CD14-positive monocyte (primary cell): ENCODE data around the gene SLC39A9. TPM values are rescaled to one million over a fixed set of nuclear protein-coding genes. Genes with fewer than 3 reads are reported as not detected.
A peak's percentile ranks its signal among the peaks of the same experiment; 100 is the strongest.

Experiments
- DNase-seq, 3 donors: peaks; one replicate each; pipeline ENCODE4 v3.0.0-alpha.2; 2011 to 2022
- H2AFZ ChIP-seq: 2 replicates; pipeline ENCODE4 v1.6.0; 2012; ENCODE audit warnings: mild to moderate bottlenecking, low read depth, low read length, inconsistent platforms; ENCODE audit not compliant: insufficient read depth, poor library complexity, severe bottlenecking
- H3K27ac ChIP-seq, 2 donors: 1 replicate in 1 of 2; 2 replicates in 1 of 2; pipeline ENCODE4 v1.5.1; 2012 to 2013; ENCODE audit warnings: low read length in 2 of 2, control low read depth in 1 of 2, inconsistent platforms in 1 of 2, low read depth in 1 of 2, mild to moderate bottlenecking in 1 of 2
- H3K27me3 ChIP-seq, 2 donors: one replicate each; pipeline versions ENCODE4 v1.6.0 to v1.6.1; 2011 to 2013; ENCODE audit warnings: low read length in 2 of 2; ENCODE audit not compliant: control insufficient read depth in 2 of 2, insufficient read depth in 2 of 2
- H3K36me3 ChIP-seq, 2 donors: replicated peaks in 1 of 2; 1 replicate in 1 of 2; 2 replicates in 1 of 2; pipeline versions ENCODE4 v1.5.1 to v1.6.1; 2012 to 2013; ENCODE audit warnings: low read length in 2 of 2, control low read depth in 1 of 2, inconsistent platforms in 1 of 2, mild to moderate bottlenecking in 1 of 2; ENCODE audit not compliant: insufficient read depth in 2 of 2, control insufficient read depth in 1 of 2
- H3K4me1 ChIP-seq, 2 donors: 1 replicate in 1 of 2; 2 replicates in 1 of 2; pipeline versions ENCODE4 v1.5.1 to v1.6.1; 2012 to 2013; ENCODE audit warnings: low read length in 2 of 2, control low read depth in 1 of 2, inconsistent platforms in 1 of 2, mild to moderate bottlenecking in 1 of 2, moderate library complexity in 1 of 2; ENCODE audit not compliant: insufficient read depth in 2 of 2, control insufficient read depth in 1 of 2
- H3K4me2 ChIP-seq: replicated peaks from 2 replicates; pipeline ENCODE3; 2012; ENCODE audit warnings: low read length, moderate library complexity, mild to moderate bottlenecking; ENCODE audit not compliant: poor library complexity, severe bottlenecking; ENCODE audit errors: extremely low read depth
- H3K4me3 ChIP-seq, 3 experiments: fragments of 200-600 bp in 1 of 3; sonication (generic) in 1 of 3; replicated peaks in 1 of 3; 1 replicate in 2 of 3; 2 replicates in 1 of 3; pipeline ENCODE4 v1.5.1; 2011 to 2013; ENCODE audit warnings: low read length in 3 of 3, mild to moderate bottlenecking in 3 of 3, control low read depth in 2 of 3, low read depth in 2 of 3, inconsistent platforms in 1 of 3, moderate library complexity in 1 of 3
- H3K79me2 ChIP-seq: 2 replicates; pipeline ENCODE4 v1.6.0; 2012; ENCODE audit warnings: mild to moderate bottlenecking, control low read depth, inconsistent platforms, low read length, moderate library complexity; ENCODE audit not compliant: insufficient read depth
- H3K9ac ChIP-seq: 2 replicates; pipeline ENCODE4 v1.6.0; 2017; ENCODE audit warnings: low read length, mild to moderate bottlenecking; ENCODE audit not compliant: insufficient read depth, poor library complexity, severe bottlenecking
- H3K9me3 ChIP-seq, 2 donors: replicated peaks in 1 of 2; 1 replicate in 1 of 2; 2 replicates in 1 of 2; pipeline versions ENCODE4 v1.5.1 to v1.6.1; 2012 to 2013; ENCODE audit warnings: low read length in 2 of 2, control low read depth in 1 of 2; ENCODE audit not compliant: control insufficient read depth in 1 of 2, insufficient read depth in 1 of 2
- H4K20me1 ChIP-seq: 2 replicates; pipeline ENCODE4 v1.6.0; 2012; ENCODE audit warnings: mild to moderate bottlenecking, low read length, control low read depth, moderate library complexity; ENCODE audit not compliant: insufficient read depth
- H3K27ac Mint-ChIP-seq, 7 donors: one replicate each; pipeline ENCODE4 v1.8.0; 2020; ENCODE audit warnings: mild to moderate bottlenecking in 7 of 7, mixed read lengths in 7 of 7, moderate library complexity in 6 of 7, inconsistent platforms in 2 of 7
- H3K27me3 Mint-ChIP-seq, 3 donors: one replicate each; pipeline ENCODE4 v1.8.0; 2021 to 2022; ENCODE audit warnings: low read depth in 3 of 3, mild to moderate bottlenecking in 3 of 3, mixed read lengths in 3 of 3, moderate library complexity in 3 of 3, inconsistent platforms in 1 of 3
- H3K36me3 Mint-ChIP-seq, 2 donors: one replicate each; pipeline ENCODE4 v1.8.0; 2020; ENCODE audit warnings: mixed read lengths in 2 of 2, inconsistent platforms in 1 of 2, mild to moderate bottlenecking in 1 of 2
- H3K4me1 Mint-ChIP-seq: one replicate; pipeline ENCODE4 v1.8.0; 2020; ENCODE audit warnings: mild to moderate bottlenecking, mixed read lengths
- H3K4me3 Mint-ChIP-seq, 2 donors: one replicate each; pipeline ENCODE4 v1.8.0; 2020; ENCODE audit warnings: mild to moderate bottlenecking in 2 of 2, mixed read lengths in 2 of 2, moderate library complexity in 1 of 2
- H3K9me3 Mint-ChIP-seq, 7 donors: one replicate each; pipeline ENCODE4 v1.8.0; 2020 to 2022; ENCODE audit warnings: mixed read lengths in 7 of 7, mild to moderate bottlenecking in 6 of 7, moderate library complexity in 6 of 7, inconsistent platforms in 2 of 7
- WGBS: methylation state at CpG from one replicate; pipeline ENCODE4 v1.1.5; 2013; ENCODE audit warnings: missing lambda C conversion rate; ENCODE audit not compliant: insufficient coverage; 5-methylcytosine and 5-hydroxymethylcytosine counted together
- intact Hi-C, 2 donors: fragments of 100-400 bp; cut with micrococcal nuclease; formaldehyde crosslinking; loops; one replicate each; pipeline versions ENCODE4 v1.15.0 to v1.15.1; 2023
- polyA plus RNA-seq, 3 donors: library from polyadenylated mRNA; depleted of rRNA in 1 of 3; unstranded in 2 of 3; stranded (reverse) in 1 of 3; fragments of 300-500 nt in 2 of 3; fragments of >200 nt in 1 of 3; fragmentation: Illumina TruSeq in 2 of 3; gene quantifications; 1 replicate in 2 of 3; 2 replicates in 1 of 3; pipeline ENCODE4 v1.2.3, GENCODE V29; 2012 to 2021
- TF ChIP-seq, protein P1 (sequence below): fragments of 200-600 bp; IDR thresholded peaks from one replicate; pipeline ENCODE4 v1.8.0; 2022; ENCODE audit warnings: antibody characterized with exemption, mild to moderate bottlenecking

The SLC39A9 gene
- polyA plus RNA-seq, 3 donors, result 28.6 to 44.2 (median 37.6) TPM

GRCh38 chr14:69375182-69375581 lies 23.3 kb upstream of the SLC39A9 start:
- peak overlapping the region in 1 of 7 donors; percentile 89 for H3K27ac Mint-ChIP-seq
- H3K9ac ChIP-seq, result no peak overlapping the region
- TF ChIP-seq, protein P1, sequence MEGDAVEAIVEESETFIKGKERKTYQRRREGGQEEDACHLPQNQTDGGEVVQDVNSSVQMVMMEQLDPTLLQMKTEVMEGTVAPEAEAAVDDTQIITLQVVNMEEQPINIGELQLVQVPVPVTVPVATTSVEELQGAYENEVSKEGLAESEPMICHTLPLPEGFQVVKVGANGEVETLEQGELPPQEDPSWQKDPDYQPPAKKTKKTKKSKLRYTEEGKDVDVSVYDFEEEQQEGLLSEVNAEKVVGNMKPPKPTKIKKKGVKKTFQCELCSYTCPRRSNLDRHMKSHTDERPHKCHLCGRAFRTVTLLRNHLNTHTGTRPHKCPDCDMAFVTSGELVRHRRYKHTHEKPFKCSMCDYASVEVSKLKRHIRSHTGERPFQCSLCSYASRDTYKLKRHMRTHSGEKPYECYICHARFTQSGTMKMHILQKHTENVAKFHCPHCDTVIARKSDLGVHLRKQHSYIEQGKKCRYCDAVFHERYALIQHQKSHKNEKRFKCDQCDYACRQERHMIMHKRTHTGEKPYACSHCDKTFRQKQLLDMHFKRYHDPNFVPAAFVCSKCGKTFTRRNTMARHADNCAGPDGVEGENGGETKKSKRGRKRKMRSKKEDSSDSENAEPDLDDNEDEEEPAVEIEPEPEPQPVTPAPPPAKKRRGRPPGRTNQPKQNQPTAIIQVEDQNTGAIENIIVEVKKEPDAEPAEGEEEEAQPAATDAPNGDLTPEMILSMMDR, result no peak

GRCh38 chr14:69375722-69376121 lies 22.8 kb upstream of the SLC39A9 start:
- no peak overlapping the region for H2AFZ ChIP-seq
- H3K4me3 ChIP-seq, result no peak overlapping the region
- no peaks in the 10 kb centered on the region for H3K9me3 ChIP-seq
- peaks cover 18 to 26% of the 10 kb centered on the region in 2 donors for H3K4me1 ChIP-seq
- Mint-ChIP-seq H3K4me3 (peak overlapping the region in 1 of 2 donors; percentile 14), H3K27ac (peak overlapping the region; percentile 63 to 94 (median 88)), H3K36me3 (peaks cover 45% of the 10 kb centered on the region in 2 donors), H3K9me3 (peaks cover 0 to 9% (median 5%) of the 10 kb centered on the region in 7 donors), H3K4me1 (peaks cover 23% of the 10 kb centered on the region), H3K27me3 (no peaks in the 10 kb centered on the region)
- TF ChIP-seq, protein P1, result no peak
- no peaks in the 10 kb centered on the region for H3K27me3 ChIP-seq
- H3K79me2 ChIP-seq, result no peaks in the 10 kb centered on the region
- intact Hi-C loops, result no loop called here
- WGBS, result 97% methylated on average over 5 of the region's 5 CpGs
- peaks cover 16 to 29% of the 10 kb centered on the region in 2 donors for H3K36me3 ChIP-seq
- H3K4me2 ChIP-seq, result peak overlapping the region; percentile 0
- peaks cover under 1% of the 10 kb centered on the region for H4K20me1 ChIP-seq
- no peak for DNase-seq
- no peak overlapping the region for H3K9ac ChIP-seq
- H3K27ac ChIP-seq, result peak overlapping the region in 1 of 2 donors; percentile 80

More at GRCh38 chr14:69375182-69375581, 23.3 kb upstream of the SLC39A9 start:
- DNase-seq, result no peak
- no peaks in the 10 kb centered on the region for H3K27me3 Mint-ChIP-seq
- Histone ChIP-seq H3K36me3 (peaks cover 11 to 24% of the 10 kb centered on the region in 2 donors), H3K4me1 (peaks cover 18 to 26% of the 10 kb centered on the region in 2 donors), H3K4me3 (no peak overlapping the region), H3K27me3 (no peaks in the 10 kb centered on the region), H3K27ac (no peak overlapping the region), H3K79me2 (no peaks in the 10 kb centered on the region), H2AFZ (no peak overlapping the region), H3K9me3 (no peaks in the 10 kb centered on the region), H3K4me2 (no peak overlapping the region), H4K20me1 (no peaks in the 10 kb centered on the region)
- H3K36me3 Mint-ChIP-seq, result peaks cover 40% of the 10 kb centered on the region in 2 donors
- peaks cover 23% of the 10 kb centered on the region for H3K4me1 Mint-ChIP-seq
- no CpG with 5 or more reads among the region's 3 CpGs for WGBS
- intact Hi-C loops, result no loop called here
- no peak overlapping the region for H3K4me3 Mint-ChIP-seq
- H3K9me3 Mint-ChIP-seq, result peaks cover 0 to 9% (median 5%) of the 10 kb centered on the region in 7 donors
